Measurements from ENCODE around the gene ELMO1.

ELMO1 gene

GRCh38 chr7:36937754-36938563, 510.7 kb downstream of the ELMO1 start:
- DNase-seq = no peak

- DNase-seq = no peak
Measured at GRCh38 chr7:36931892-36932291, 516.8 kb downstream of the ELMO1 start.

- no peak for DNase-seq
Measured at GRCh38 chr7:36929791-36930190, 518.9 kb downstream of the ELMO1 start.

- DNase-seq = no peak
Measured at GRCh38 chr7:36928718-36929117, 519.9 kb downstream of the ELMO1 start.

GRCh38 chr7:36928311-36928710, 520.4 kb downstream of the ELMO1 start:
- no peak for DNase-seq

- no peak for DNase-seq
Measured at GRCh38 chr7:36925691-36926090, 523.0 kb downstream of the ELMO1 start.

GRCh38 chr7:36925207-36925606, 523.5 kb downstream of the ELMO1 start:
- DNase-seq = no peak

GRCh38 chr7:36923943-36924436, 524.7 kb downstream of the ELMO1 start:
- DNase-seq = no peak

- no peak for DNase-seq
Measured at GRCh38 chr7:36923185-36923584, 525.5 kb downstream of the ELMO1 start.

- no peak for DNase-seq
Measured at GRCh38 chr7:36920433-36920832, 528.2 kb downstream of the ELMO1 start.

- no peak for DNase-seq
Measured at GRCh38 chr7:36919738-36920137, 528.9 kb downstream of the ELMO1 start.

- no peak for DNase-seq
Measured at GRCh38 chr7:36918591-36918990, 530.1 kb downstream of the ELMO1 start.

GRCh38 chr7:36916619-36917018, 532.0 kb downstream of the ELMO1 start:
- no peak for DNase-seq

GRCh38 chr7:36916116-36916515, 532.5 kb downstream of the ELMO1 start:
- DNase-seq = no peak

GRCh38 chr7:36911788-36912187, 536.9 kb downstream of the ELMO1 start:
- no peak for DNase-seq

- DNase-seq = no peak
Measured at GRCh38 chr7:36910859-36911258, 537.8 kb downstream of the ELMO1 start.

GRCh38 chr7:36910401-36910800, 538.3 kb downstream of the ELMO1 start:
- no peak for DNase-seq

GRCh38 chr7:36906956-36907635, 541.6 kb downstream of the ELMO1 start:
- no peak for DNase-seq

GRCh38 chr7:36906448-36906847, 542.2 kb downstream of the ELMO1 start:
- no peak for DNase-seq

GRCh38 chr7:36905841-36906240, 542.8 kb downstream of the ELMO1 start:
- DNase-seq = no peak

GRCh38 chr7:36904802-36905201, 543.9 kb downstream of the ELMO1 start:
- DNase-seq = no peak

- no peak for DNase-seq
Measured at GRCh38 chr7:36904101-36904500, 544.6 kb downstream of the ELMO1 start.

GRCh38 chr7:36900988-36901710, 547.5 kb downstream of the ELMO1 start:
- no peak for DNase-seq

- no peak for DNase-seq
Measured at GRCh38 chr7:36898186-36898585, 550.5 kb downstream of the ELMO1 start.
